Spinal cord (tissue), 10 donors: Measurements from ENCODE around the gene MTF1. TPM values are rescaled to one million over a fixed set of nuclear protein-coding genes. Genes with fewer than 3 reads are reported as not detected.
"Not testable (repeated sequence)": the region's sequence is repeated elsewhere in the genome, so short reads cannot be mapped to it uniquely, and the experiment has no call there.

Experiments
- DNase-seq, 6 donors: peaks; one replicate each; pipeline versions ENCODE4 v3.0.0 to v3.0.0-alpha.2; 2013 to 2015; ENCODE audit warnings: low spot score in 6 of 6, low read depth in 4 of 6
- H3K27ac ChIP-seq: one replicate; pipeline ENCODE4 v1.5.1; 2013; ENCODE audit warnings: low read depth, low read length, control low read depth
- H3K27me3 ChIP-seq: one replicate; pipeline ENCODE4 v1.6.1; 2013; ENCODE audit warnings: low read length; ENCODE audit not compliant: control insufficient read depth, insufficient read depth
- H3K36me3 ChIP-seq: one replicate; pipeline ENCODE4 v1.6.1; 2013; ENCODE audit warnings: low read length; ENCODE audit not compliant: control insufficient read depth, insufficient read depth
- H3K4me1 ChIP-seq: one replicate; pipeline ENCODE4 v1.6.1; 2013; ENCODE audit warnings: low read length; ENCODE audit not compliant: control insufficient read depth, insufficient read depth
- H3K4me3 ChIP-seq: one replicate; pipeline ENCODE4 v1.5.1; 2013; ENCODE audit warnings: low read depth, low read length, control low read depth
- H3K9me3 ChIP-seq: one replicate; pipeline ENCODE4 v1.6.1; 2013; ENCODE audit warnings: low read length; ENCODE audit not compliant: control insufficient read depth, insufficient read depth
- WGBS: methylation state at CpG from one replicate; pipeline ENCODE4 v1.1.5; 2013; ENCODE audit warnings: missing lambda C conversion rate; ENCODE audit not compliant: insufficient coverage; 5-methylcytosine and 5-hydroxymethylcytosine counted together
- long read RNA-seq, 4 donors: transcript quantifications; one replicate each; lab custom pipeline, GENCODE V29; 2026
- polyA plus RNA-seq, 2 donors: library from polyadenylated mRNA; unstranded; fragments of 120-200 nt; gene quantifications; one replicate each; pipeline ENCODE4 v1.2.1, GENCODE V29; 2013; ENCODE audit not compliant: insufficient read length in 2 of 2
- total RNA-seq, 2 donors: library from RNA; depleted of rRNA in 1 of 2; stranded (reverse); fragments of 120-200 nt in 1 of 2; fragments of >200 nt in 1 of 2; gene quantifications; one replicate each; pipeline versions ENCODE4 v1.2.3 to v1.2.4, GENCODE V29; 2013 to 2014
- donor health status: healthy.

Gene MTF1
- total RNA-seq: 1 to 10 TPM; 3.1 to 4.3 TPM
- 1 to 10 TPM; 7.6 to 8.6 TPM for polyA plus RNA-seq
- long read RNA-seq, donor 1, partial matches to known transcripts: 7 of 7 reads
- long read RNA-seq, donor 1, other reads (novel, unspliced or antisense): 0 of 7 reads
- long read RNA-seq, donor 2, full-length matches to known transcripts: 1 of 1 reads
- long read RNA-seq, donor 2, partial matches to known transcripts: 0 of 1 reads
- long read RNA-seq, donor 2, other reads (novel, unspliced or antisense): 0 of 1 reads
- long read RNA-seq, donor 3: 0 reads
- long read RNA-seq, donor 4: 0 reads

GRCh38 chr1:37859507-37860345, at the start of gene MTF1:
MTF1 (minus strand) TSS chr1:37859592; CDS start chr1:37857658, 1,934 bp downstream.
- Histone ChIP-seq H3K27ac (peak within 1 kb of the TSS; percentile 93), H3K27me3 (no peaks in the 10 kb centered on the region), H3K4me3 (peak within 1 kb of the TSS; percentile 92), H3K4me1 (peaks cover 20% of the 10 kb centered on the region), H3K9me3 (no peaks in the 10 kb centered on the region), H3K36me3 (peaks cover 35% of the 10 kb centered on the region)
- peak; percentile 96 to 100 (median 98) for DNase-seq
- WGBS: under 1% methylated on average over 58 of the region's 61 CpGs

DNA sequence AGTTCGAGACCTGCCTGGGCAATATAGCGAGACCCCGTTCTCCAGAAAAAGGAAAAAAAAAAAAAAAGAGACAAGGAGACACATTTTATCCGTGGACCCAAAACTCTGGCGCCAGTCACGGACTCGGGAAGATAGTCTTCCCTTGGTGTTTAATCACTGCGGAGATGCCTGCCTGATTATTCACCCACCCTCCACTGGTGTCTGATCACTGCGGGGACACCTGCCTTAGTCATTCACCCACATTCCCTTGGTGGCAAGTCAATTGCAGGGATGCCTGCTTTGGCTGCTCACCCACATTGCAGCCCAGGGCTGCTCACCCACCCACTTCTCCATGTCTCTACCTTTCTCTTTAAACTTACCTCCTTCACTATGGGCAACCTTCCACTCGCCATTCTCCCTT, 49.1 kb upstream of the MTF1 start:
- not testable (repeated sequence) for H3K4me3 ChIP-seq, H3K27me3 ChIP-seq, H3K9me3 ChIP-seq, H3K27ac ChIP-seq, H3K4me1 ChIP-seq, DNase-seq, H3K36me3 ChIP-seq
- WGBS: 97% methylated on average over 8 of the region's 10 CpGs

DNA sequence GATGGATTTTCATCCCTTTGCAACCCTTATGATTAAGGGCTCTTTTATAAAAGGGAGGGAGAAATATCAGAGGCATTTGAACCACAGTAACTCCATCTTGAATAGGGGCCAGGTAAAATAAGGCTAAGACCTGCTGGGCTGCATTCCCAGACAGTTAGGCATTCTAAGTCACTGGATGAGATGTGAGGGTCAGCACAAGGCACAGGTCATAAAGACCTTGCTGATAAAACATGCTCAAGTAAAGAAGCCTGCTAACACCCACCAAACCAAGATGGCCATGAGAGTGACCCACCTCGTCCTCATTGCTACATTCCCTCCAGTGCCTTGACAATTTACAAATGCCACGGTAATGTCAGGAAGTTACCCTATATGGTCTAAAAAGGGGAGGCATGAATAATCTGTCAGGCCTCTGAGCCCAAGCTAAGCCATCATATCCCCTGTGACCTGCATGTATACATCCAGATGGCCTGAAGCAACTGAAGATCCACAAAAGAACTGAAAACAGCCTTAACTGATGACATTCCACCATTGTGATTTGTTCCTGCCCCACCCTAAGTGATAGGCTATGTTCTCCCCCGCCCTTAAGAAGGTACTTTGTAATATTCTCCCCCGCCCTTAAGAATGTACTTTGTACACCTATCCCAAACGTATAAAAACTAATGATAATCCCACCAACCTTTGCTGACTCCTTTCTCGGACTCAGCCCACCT, 48.2 kb upstream of the MTF1 start:
- H3K27me3 ChIP-seq, H3K4me1 ChIP-seq, H3K36me3 ChIP-seq, H3K4me3 ChIP-seq, H3K27ac ChIP-seq, DNase-seq, H3K9me3 ChIP-seq: not testable (repeated sequence)
- WGBS: 97% methylated on average over 3 of the region's 6 CpGs

GRCh38 chr1:37906591-37906990, 47.2 kb upstream of the MTF1 start:
- WGBS: 100% methylated on average over 1 of the region's 3 CpGs
- H3K4me3 ChIP-seq, H3K4me1 ChIP-seq, H3K36me3 ChIP-seq, DNase-seq, H3K9me3 ChIP-seq, H3K27ac ChIP-seq, H3K27me3 ChIP-seq: not testable (repeated sequence)

GRCh38 chr1:37905727-37906126, 46.3 kb upstream of the MTF1 start:
- H3K36me3 ChIP-seq: no peaks in the 10 kb centered on the region
- no peaks in the 10 kb centered on the region for H3K4me1 ChIP-seq
- DNase-seq: no peak
- no CpG with 5 or more reads among the region's 1 CpG for WGBS
- peaks cover 5% of the 10 kb centered on the region for H3K9me3 ChIP-seq
- no peak overlapping the region for H3K4me3 ChIP-seq
- H3K27me3 ChIP-seq: no peaks in the 10 kb centered on the region
- H3K27ac ChIP-seq: no peak overlapping the region

DNA sequence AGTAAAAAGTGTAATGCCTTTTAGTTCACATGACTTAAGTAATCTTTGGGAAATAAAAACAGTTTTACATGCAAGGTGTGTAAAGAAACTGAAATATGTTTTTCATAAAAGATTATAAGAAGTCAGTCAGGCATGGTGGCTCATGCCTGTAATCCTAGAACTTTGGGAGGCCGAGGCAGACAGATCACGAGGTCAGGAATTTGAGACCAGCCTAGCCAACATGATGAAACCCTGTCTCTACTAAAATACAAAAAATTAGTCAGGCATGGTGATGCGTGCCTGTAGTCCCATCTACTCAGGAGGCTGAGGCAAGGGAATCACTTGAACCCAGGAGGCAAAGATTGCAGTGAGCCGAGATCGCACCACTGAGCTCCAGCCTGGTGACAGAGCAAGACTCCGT, 44.5 kb upstream of the MTF1 start:
- DNase-seq, H3K4me1 ChIP-seq, H3K9me3 ChIP-seq, H3K27me3 ChIP-seq, H3K4me3 ChIP-seq, H3K27ac ChIP-seq, H3K36me3 ChIP-seq: not testable (repeated sequence)
- WGBS: 100% methylated on average over 3 of the region's 6 CpGs

GRCh38 chr1:37902983-37903382, 43.6 kb upstream of the MTF1 start:
- Histone ChIP-seq H3K27me3 (no peaks in the 10 kb centered on the region), H3K9me3 (peaks cover 5% of the 10 kb centered on the region), H3K4me3 (no peak overlapping the region), H3K4me1 (no peaks in the 10 kb centered on the region), H3K36me3 (peaks cover 2% of the 10 kb centered on the region), H3K27ac (no peak overlapping the region)
- DNase-seq: no peak
- WGBS: 71% methylated on average over 2 of the region's 5 CpGs

GRCh38 chr1:37901893-37902225, 42.5 kb upstream of the MTF1 start:
- DNase-seq: no peak
- no peak overlapping the region for H3K27ac ChIP-seq

DNA sequence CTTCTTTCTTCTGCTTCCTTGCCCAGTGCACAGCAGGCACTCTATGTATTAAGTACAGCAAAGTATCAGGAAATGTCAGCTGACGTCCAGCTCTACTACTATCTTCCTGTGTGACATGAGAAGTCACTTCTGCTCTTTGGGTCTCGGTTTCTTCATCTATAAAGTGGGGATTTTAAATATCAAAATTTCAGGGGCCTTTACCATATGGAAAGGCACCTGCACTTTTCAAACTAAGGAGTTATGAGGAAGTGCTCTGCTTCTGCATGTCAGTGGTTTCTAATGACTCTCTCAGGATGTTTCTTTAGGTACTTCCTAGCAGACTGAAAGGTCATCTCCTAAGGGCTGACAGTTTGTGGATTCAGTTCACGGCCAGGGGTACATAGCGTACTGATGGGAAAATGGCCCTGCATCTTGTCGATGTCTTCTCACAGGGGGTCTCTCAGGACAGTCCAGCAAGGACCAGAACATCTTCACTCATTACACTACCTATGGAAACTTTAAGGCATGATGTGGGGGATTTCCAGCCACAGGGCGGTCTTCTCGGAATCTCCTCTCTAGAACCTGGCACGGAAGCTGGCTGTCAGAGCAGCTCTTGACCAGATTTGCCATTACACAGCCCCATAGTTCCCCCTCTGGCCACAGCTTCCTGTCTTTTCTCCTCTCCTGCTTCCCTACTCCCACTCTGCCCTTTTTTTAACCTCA, 42.0 kb upstream of the MTF1 start:
- H3K4me1 ChIP-seq: no peaks in the 10 kb centered on the region
- H3K4me3 ChIP-seq: no peak overlapping the region
- peaks cover 2% of the 10 kb centered on the region for H3K36me3 ChIP-seq
- H3K9me3 ChIP-seq: peaks cover 2% of the 10 kb centered on the region
- 82% methylated on average over 3 of the region's 8 CpGs for WGBS
- H3K27ac ChIP-seq: no peak overlapping the region
- DNase-seq: no peak
- no peaks in the 10 kb centered on the region for H3K27me3 ChIP-seq

More at GRCh38 chr1:37901893-37902225, 42.5 kb upstream of the MTF1 start:
- Histone ChIP-seq H3K36me3 (peaks cover 2% of the 10 kb centered on the region), H3K27me3 (no peaks in the 10 kb centered on the region), H3K9me3 (peaks cover 4% of the 10 kb centered on the region), H3K4me3 (no peak overlapping the region), H3K4me1 (no peaks in the 10 kb centered on the region)
- 98% methylated on average over 5 of the region's 6 CpGs for WGBS
